ENCODE measurements around the gene GOSR1.
"Not testable (repeated sequence)": the region's sequence is repeated elsewhere in the genome, so short reads cannot be mapped to it uniquely, and the experiment has no call there.

GOSR1 gene

GRCh38 chr17:30575648-30576325, 98.6 kb downstream of the GOSR1 start:
- not testable (repeated sequence) for DNase-seq (ENCODE audit: low spot score)

GRCh38 chr17:30576326-30576861, 99.2 kb downstream of the GOSR1 start:
- DNase-seq (ENCODE audit: low spot score): no peak
